Prostate gland (tissue), 2 donors: Measurements from ENCODE around the gene ARHGAP26. TPM values are rescaled to one million over a fixed set of nuclear protein-coding genes. Genes with fewer than 3 reads are reported as not detected.
"Not testable (repeated sequence)": the region's sequence is repeated elsewhere in the genome, so short reads cannot be mapped to it uniquely, and the experiment has no call there.

Source experiments
- DNase-seq: peaks from one replicate; pipeline ENCODE4 v3.0.0-alpha.2; 2019; ENCODE audit warnings: low spot score
- H3K27ac ChIP-seq, 2 donors: fragments of 200-600 bp; sonication (generic); 2 replicates each; pipeline ENCODE4 v1.5.1; 2017 to 2019
- H3K27me3 ChIP-seq: fragments of 200-600 bp; sonication (generic); replicated peaks from 2 replicates; pipeline ENCODE4 v1.5.1; 2019; ENCODE audit not compliant: insufficient read depth
- H3K36me3 ChIP-seq, 2 donors: fragments of 200-600 bp; sonication (generic); 1 replicate in 1 of 2; 2 replicates in 1 of 2; pipeline versions ENCODE4 v1.5.1 to v1.8.1; 2017 to 2019
- H3K4me1 ChIP-seq: fragments of 200-600 bp; sonication (generic); replicated peaks from 2 replicates; pipeline ENCODE4 v1.5.1; 2019
- H3K4me3 ChIP-seq, 2 donors: fragments of 200-600 bp; sonication (generic); 2 replicates each; pipeline ENCODE4 v1.5.1; 2017 to 2019
- H3K9me3 ChIP-seq: fragments of 200-600 bp; sonication (generic); 2 replicates; pipeline ENCODE4 v1.5.1; 2017
- POLR2A ChIP-seq: fragments of 450-650 bp; IDR thresholded peaks from one replicate; pipeline ENCODE4 v1.6.1; 2016; ENCODE audit warnings: antibody characterized with exemption, mild to moderate bottlenecking
- POLR2AphosphoS5 ChIP-seq: sonication (generic); formaldehyde crosslinking; IDR thresholded peaks from one replicate; pipeline ENCODE4 v1.6.1; 2017; ENCODE audit warnings: antibody characterized with exemption
- WGBS: methylation state at CpG from one replicate; pipeline ENCODE4 v1.1.5; 2018; 5-methylcytosine and 5-hydroxymethylcytosine counted together
- intact Hi-C: fragments of 100-400 bp; cut with DNase I; formaldehyde crosslinking; loops from one replicate; pipeline ENCODE4 v1.14.2; 2022
- total RNA-seq, 2 donors: library from RNA; depleted of rRNA; stranded (reverse); fragments of >200 nt; gene quantifications; one replicate each; pipeline ENCODE4 v1.1.0, GENCODE V29; 2016
- TF ChIP-seq, protein P1 (sequence below), 4 experiments: fragments of 200-600 bp in 2 of 4; fragments of 450-650 bp in 2 of 4; sonication (generic) in 2 of 4; IDR thresholded peaks; 1 replicate in 3 of 4; 2 replicates in 1 of 4; pipeline ENCODE4 v1.5.1; 2016 to 2019; ENCODE audit warnings: antibody characterized with exemption in 4 of 4, mild to moderate bottlenecking in 2 of 4, moderate library complexity in 2 of 4

Gene ARHGAP26
- total RNA-seq, 2 donors from 2014 or later: 11.7 to 39.8 TPM

DNA sequence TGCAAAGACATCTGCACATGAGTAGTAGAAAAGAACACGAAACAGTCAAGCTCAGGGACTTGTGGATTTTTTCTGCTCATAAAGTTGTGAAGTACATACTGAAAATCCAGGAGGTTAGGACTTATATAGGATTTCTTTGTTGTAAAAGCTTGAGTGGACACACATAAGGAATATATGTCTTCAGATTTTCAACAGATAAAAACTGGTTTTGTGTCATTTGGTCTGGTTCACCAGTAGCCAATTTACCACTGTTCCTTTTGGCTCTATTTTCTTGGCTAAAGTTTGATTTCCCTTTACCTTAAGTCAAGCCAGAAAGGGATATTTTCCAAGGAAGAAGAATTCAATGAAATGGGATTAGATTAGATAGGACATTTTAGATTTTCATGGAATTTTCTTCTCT lies 429.0 kb downstream of the ARHGAP26 start:
- WGBS: 89% methylated on average over 1 of the region's 1 CpG
- no peak overlapping the region for H3K4me3 ChIP-seq
- H3K27ac ChIP-seq: no peak overlapping the region
- no peaks in the 10 kb centered on the region for H3K27me3 ChIP-seq
- no peaks in the 10 kb centered on the region for H3K36me3 ChIP-seq
- intact Hi-C loops: no loop called here
- H3K4me1 ChIP-seq: no peaks in the 10 kb centered on the region
- TF ChIP-seq POLR2AphosphoS5 (no peak), POLR2A (no peak)
- TF ChIP-seq, protein P1, sequence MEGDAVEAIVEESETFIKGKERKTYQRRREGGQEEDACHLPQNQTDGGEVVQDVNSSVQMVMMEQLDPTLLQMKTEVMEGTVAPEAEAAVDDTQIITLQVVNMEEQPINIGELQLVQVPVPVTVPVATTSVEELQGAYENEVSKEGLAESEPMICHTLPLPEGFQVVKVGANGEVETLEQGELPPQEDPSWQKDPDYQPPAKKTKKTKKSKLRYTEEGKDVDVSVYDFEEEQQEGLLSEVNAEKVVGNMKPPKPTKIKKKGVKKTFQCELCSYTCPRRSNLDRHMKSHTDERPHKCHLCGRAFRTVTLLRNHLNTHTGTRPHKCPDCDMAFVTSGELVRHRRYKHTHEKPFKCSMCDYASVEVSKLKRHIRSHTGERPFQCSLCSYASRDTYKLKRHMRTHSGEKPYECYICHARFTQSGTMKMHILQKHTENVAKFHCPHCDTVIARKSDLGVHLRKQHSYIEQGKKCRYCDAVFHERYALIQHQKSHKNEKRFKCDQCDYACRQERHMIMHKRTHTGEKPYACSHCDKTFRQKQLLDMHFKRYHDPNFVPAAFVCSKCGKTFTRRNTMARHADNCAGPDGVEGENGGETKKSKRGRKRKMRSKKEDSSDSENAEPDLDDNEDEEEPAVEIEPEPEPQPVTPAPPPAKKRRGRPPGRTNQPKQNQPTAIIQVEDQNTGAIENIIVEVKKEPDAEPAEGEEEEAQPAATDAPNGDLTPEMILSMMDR (IDR thresholded peaks at IDR 0.05): no peak
- no peaks in the 10 kb centered on the region for H3K9me3 ChIP-seq
- no peak for DNase-seq

DNA sequence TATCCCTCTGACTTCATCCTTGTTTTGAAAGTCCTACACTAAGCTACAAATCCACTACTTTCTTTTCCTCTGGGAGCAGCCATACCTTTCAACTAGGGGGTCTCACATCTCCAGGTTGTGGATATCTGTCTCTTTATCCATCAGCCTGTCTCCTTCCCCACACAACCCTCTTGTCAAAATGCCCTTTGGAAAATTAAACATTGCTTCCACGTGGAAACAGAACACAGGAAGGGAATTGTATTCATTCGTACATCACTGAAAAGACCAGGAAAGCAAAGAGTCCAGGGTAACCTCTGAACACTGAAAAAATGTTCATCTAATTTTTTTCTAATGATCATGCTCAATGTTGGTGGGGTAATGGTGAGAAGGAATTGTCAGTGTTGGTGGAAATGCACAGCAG lies 429.7 kb downstream of the ARHGAP26 start:
- Histone ChIP-seq H3K4me3 (no peak overlapping the region), H3K27me3 (no peaks in the 10 kb centered on the region), H3K9me3 (no peaks in the 10 kb centered on the region), H3K27ac (no peak overlapping the region), H3K36me3 (no peaks in the 10 kb centered on the region), H3K4me1 (no peaks in the 10 kb centered on the region)
- 73% methylated on average over 2 of the region's 2 CpGs for WGBS
- TF ChIP-seq POLR2A (no peak), POLR2AphosphoS5 (no peak)
- TF ChIP-seq, protein P1 (IDR thresholded peaks at IDR 0.05): no peak
- intact Hi-C loops: no loop called here
- DNase-seq: no peak

DNA sequence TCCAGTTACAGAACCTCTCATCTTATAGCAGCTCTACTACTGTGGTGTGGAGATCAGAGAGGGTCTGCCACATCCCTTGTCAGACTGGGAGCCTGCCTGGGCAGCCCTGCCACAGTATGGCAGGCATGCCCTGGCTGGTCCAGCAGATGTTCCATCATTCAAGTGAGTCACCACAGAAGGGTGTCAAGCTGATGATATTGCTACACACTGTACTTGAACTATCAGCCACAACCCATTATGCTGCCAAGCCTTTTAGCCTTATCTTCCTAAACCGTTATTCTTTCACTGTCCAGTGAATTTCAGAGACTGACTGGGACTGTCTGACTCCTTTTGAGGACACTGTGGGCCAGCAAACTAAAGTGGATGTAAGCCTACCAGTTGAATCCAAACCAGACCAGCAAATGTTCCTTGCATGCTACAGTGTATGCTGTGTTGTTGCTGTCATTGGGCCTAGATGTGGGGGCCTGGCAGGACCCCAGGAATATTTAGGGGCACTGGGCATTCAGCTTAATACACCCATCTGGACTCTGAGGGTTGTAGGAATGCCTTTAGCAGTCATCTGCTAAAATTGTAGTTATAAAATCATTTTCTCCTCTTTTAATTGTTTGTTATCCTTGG lies 430.7 kb downstream of the ARHGAP26 start:
- WGBS: 13% methylated on average over 1 of the region's 1 CpG
- no peak for DNase-seq
- intact Hi-C loops: no loop called here
- H3K4me3 ChIP-seq: no peak overlapping the region
- no peaks in the 10 kb centered on the region for H3K27me3 ChIP-seq
- no peaks in the 10 kb centered on the region for H3K4me1 ChIP-seq
- no peaks in the 10 kb centered on the region for H3K9me3 ChIP-seq
- H3K27ac ChIP-seq: no peak overlapping the region
- no peaks in the 10 kb centered on the region for H3K36me3 ChIP-seq
- TF ChIP-seq POLR2AphosphoS5 (no peak), POLR2A (no peak)
- TF ChIP-seq, protein P1 (IDR thresholded peaks at IDR 0.05): no peak

DNA sequence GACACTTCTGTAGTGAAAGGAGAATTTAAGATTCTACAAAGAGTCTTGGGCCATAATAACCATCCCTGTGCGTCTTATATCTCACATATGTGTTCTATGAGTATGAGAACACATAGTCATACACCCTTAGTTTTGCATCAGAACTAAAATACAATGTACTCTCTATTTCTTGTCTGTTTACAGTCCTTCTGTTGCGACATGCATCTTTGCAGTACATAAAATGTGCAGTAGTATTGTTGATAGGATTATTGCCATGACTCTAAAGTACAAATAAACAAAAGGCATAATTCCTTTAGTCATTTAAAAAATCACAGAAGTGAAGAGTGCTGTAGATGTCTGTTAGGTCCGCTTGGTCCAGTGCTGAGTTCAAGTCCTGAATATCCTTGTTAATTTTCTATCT lies 431.4 kb downstream of the ARHGAP26 start:
- 89% methylated on average over 3 of the region's 3 CpGs for WGBS

DNA sequence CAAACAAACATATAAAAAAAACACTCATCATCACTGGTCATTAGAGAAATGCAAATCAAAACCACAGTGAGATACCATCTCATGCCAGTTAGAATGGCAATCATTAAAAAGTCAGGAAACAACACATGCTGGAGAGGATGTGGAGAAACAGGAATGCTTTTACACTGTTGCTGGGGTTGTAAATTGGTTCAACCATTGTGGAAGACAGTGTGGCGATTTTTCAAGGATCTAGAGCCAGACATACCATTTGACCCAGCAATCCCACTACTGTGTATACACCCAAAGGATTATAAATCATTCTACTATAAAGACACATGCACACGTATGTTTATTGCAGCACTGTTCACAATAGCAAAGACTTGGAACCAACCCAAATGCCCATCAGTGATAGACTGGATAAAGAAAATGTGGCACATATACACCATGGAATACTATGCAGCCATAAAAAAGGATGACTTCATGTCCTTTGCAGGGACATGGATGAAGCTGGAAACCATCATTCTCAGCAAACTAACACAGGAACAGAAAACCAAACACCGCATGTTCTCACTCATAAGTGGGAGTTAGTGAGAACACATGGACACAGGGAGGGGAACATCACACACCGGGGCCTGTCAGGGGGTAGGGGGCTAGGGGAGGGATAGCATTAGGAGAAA lies 433.3 kb downstream of the ARHGAP26 start:
- H3K4me1 ChIP-seq, H3K36me3 ChIP-seq, H3K9me3 ChIP-seq, intact Hi-C loops, H3K4me3 ChIP-seq, H3K27me3 ChIP-seq, DNase-seq, H3K27ac ChIP-seq: not testable (repeated sequence)
- WGBS: 87% methylated on average over 4 of the region's 4 CpGs

More for the DNA sequence above, 431.4 kb downstream of the ARHGAP26 start:
- Histone ChIP-seq H3K27me3 (no peaks in the 10 kb centered on the region), H3K36me3 (no peaks in the 10 kb centered on the region), H3K4me3 (no peak overlapping the region), H3K4me1 (no peaks in the 10 kb centered on the region), H3K27ac (no peak overlapping the region), H3K9me3 (no peaks in the 10 kb centered on the region)
- DNase-seq: no peak
- intact Hi-C loops: no loop called here
- TF ChIP-seq POLR2AphosphoS5 (no peak), POLR2A (no peak)
- TF ChIP-seq, protein P1 (IDR thresholded peaks at IDR 0.05): no peak
